GM19324 (cell line): ENCODE results near the gene PRLHR.
"Not testable (repeated sequence)": the region's sequence is repeated elsewhere in the genome, so short reads cannot be mapped to it uniquely, and the experiment has no call there.

Source experiments
- ATAC-seq: cut with Tn5 transposase; IDR thresholded peaks from one replicate; pipeline ENCODE4 v1.9.1; 2021; ENCODE audit warnings: mild to moderate bottlenecking, moderate library complexity; ENCODE audit not compliant: unreplicated experiment, low FRiP score

Gene PRLHR

GRCh38 chr10:118595598-118596425, at the start of gene PRLHR:
Gene PRLHR, minus strand, starts transcription at chr10:118595648. Its CDS starts 404 bp downstream, at chr10:118595244.
- ATAC-seq = no peak

DNA sequence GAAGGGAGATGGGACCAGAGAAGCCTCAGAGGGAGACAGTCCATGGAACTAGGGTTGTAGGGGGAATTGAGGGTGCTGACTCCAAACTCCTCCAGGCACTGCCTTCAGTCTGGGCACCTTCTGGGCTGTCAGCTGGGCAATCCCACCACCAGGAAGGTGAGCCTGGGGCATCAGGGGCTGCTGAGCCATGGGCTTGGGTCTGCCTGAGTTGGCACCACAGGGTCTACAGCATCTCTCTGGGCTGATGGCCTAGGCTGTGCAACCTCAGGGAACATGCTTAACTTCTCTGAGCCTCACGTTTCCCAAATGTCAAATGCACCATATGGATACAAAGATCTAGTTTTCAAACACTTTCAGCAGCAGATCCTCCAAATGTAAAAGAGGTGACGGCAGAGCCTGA, 46.8 kb upstream of the PRLHR start:
- ATAC-seq = no peak

GRCh38 chr10:118638680-118639079, 43.2 kb upstream of the PRLHR start:
- no peak for ATAC-seq

GRCh38 chr10:118635674-118636402, 40.4 kb upstream of the PRLHR start:
- ATAC-seq = no peak

DNA sequence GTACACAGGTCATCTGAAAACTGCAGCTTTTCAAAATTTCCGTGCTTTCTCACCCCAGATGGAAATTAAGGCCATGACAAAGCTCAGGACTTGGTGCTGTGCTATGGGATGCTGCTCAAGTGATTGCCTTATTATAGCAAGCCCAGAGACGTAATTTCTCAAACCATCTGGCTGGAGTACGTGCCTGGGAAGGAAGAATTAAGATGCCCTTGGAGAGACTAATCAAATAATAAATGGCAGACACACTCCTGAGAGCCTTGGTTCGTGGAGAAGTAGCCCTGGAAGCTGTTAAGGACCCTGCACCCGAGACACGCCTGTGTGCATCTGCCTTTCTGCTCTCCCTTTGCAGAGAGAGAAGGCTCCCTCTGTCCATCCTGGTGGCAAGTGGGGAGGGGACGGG, 38.3 kb upstream of the PRLHR start:
- ATAC-seq = no peak

DNA sequence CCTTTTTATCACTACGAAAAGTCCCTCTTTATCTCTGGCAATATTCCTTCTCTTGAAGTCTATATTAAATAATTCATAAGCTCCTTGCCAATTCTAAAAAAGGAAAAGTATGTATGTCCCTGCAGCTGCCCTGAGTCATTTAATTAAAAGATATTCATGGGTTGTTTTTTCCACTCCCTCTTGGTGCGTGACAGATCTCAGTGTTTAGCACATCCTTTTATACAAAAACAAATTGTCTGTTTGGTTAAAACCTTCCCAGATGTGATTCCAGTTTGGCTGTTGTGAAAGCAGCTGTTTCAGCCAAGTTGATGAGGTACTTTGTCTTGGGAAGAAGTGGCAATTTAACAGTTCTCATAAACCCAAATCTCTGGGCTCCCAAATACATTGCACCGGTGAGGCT, 33.8 kb upstream of the PRLHR start:
- ATAC-seq = no peak

DNA sequence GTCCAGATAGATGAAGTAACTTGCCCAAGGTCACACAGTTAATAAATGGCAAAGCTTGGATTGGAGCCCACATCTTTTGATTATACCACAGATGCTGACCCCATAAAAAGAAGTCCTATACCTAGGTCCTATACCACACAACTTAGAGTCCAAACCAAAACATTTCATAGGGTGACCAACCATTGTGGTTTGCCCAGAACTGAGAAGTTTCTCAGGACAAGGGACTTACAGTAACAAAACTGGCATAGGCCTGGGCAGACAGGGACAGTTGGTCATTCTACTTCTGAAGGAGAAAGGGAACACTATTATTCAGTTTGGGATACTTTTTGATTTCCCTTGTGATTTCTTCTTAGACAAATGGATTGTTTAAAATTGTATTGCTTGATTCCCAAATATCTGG, 32.9 kb upstream of the PRLHR start:
- no peak for ATAC-seq

GRCh38 chr10:118626953-118627352, 31.5 kb upstream of the PRLHR start:
- ATAC-seq = no peak

DNA sequence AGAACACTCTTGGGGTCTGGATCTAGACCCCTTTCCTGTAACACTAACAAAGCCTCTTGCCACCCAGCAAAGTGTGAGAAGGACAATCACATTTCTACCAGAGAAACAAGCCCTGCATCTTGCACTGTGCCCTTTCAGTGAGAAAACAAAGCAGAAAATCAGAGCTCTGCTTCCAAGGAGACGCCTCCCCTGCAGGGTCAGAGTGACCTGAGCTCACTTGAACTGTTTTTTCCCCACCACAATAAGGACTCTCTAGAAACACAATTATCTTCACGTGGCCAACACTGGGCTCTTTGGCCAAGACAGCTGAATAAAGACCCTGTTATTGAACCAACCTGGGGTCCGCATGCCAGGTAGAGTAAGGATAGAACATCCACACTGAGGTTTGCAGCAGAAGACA, 30.1 kb upstream of the PRLHR start:
- no peak for ATAC-seq

DNA sequence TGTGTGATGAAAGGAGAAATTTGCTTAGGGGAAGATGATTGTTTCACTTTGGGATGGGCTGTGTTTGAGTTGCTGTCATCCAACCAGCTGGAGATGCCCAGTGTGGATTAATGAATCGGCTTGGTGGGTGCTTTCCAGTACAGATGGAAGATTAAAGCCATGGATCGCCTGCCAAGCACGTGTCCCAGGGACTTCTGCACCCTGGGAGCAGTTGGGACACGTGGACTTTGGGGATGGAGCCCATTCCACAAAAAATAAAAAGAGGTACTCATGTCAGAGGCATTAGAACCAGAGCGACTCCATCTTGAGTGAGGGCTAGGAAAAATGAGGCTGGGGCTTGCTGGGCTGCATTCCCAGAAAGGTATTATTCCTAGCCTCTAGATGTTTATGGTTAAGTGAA, 29.3 kb upstream of the PRLHR start:
- ATAC-seq = no peak

GRCh38 chr10:118621304-118621942, 26.0 kb upstream of the PRLHR start:
- no peak for ATAC-seq

DNA sequence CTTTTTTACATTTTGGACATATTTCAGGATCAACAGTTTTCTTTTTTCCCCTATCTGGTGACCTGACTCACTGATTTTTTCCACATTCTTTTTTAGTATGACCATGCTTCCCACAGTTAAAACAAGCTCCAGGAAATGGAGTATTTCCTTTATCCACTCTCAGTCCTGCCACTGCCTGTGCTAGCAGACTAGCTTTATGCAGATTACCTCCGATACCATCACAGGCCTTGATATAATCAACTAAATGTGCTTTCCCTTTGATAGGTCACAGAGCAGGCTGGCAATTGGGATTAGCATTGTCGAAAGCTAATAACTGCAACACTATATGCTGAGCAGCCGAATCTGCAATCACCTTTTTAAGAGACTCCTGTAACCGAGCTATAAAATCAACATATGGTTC, 18.4 kb upstream of the PRLHR start:
- not testable (repeated sequence) for ATAC-seq

GRCh38 chr10:118610577-118610976, 15.1 kb upstream of the PRLHR start:
- no peak for ATAC-seq

- no peak for ATAC-seq
These were observed 12.4 kb upstream of the PRLHR start for GRCh38 chr10:118607768-118608354.

GRCh38 chr10:118605694-118606093, 10.2 kb upstream of the PRLHR start:
- ATAC-seq = no peak

DNA sequence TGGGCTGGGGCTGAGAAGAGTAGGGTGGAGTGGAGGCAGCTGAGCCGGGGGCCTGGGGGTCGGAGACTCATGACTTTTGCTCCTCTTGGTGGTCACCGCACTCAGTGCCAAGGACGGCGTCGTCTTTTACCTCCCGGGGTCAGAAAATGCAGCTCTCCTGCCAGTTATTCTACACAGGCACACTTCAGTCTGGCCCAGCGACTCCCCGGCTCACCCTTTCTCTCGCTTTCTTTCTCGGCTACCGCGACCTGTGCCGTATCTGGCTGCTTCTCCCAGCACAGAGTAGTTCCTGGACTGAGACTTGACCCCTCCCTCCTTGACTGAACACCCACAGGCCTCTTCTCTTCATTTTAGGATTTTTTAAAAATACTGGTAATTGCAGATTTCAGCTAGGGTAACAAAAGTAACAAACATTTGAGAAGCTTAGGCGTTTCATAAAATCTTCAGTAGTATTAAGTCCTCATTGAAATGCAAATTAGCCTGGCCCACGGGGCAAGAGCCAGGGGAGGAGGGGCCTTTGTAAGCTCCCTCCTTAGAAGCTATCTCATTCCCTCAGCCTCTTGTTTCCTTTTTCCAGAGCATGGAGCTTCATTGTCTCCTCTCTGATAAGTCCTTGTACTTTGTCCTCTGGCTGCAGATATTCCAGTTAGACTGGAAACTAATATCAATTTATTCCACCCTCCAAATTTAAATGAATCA, 1.1 kb upstream of the PRLHR start:
- no peak for ATAC-seq

GRCh38 chr10:118595064-118595420, 406 bp downstream of the PRLHR start:
- ATAC-seq = no peak

GRCh38 chr10:118594392-118595063, 920 bp downstream of the PRLHR start:
- ATAC-seq = no peak

GRCh38 chr10:118592675-118593330, 2.6 kb downstream of the PRLHR start:
- no peak for ATAC-seq
